ENCODE measurements around the gene ITPKB. TPM values are rescaled to one million over a fixed set of nuclear protein-coding genes. Genes with fewer than 3 reads are reported as not detected.

ITPKB gene
- total and polyA plus RNA-seq, 11 donors: 6.2 to 33.7 (median 17.8) TPM

DNA sequence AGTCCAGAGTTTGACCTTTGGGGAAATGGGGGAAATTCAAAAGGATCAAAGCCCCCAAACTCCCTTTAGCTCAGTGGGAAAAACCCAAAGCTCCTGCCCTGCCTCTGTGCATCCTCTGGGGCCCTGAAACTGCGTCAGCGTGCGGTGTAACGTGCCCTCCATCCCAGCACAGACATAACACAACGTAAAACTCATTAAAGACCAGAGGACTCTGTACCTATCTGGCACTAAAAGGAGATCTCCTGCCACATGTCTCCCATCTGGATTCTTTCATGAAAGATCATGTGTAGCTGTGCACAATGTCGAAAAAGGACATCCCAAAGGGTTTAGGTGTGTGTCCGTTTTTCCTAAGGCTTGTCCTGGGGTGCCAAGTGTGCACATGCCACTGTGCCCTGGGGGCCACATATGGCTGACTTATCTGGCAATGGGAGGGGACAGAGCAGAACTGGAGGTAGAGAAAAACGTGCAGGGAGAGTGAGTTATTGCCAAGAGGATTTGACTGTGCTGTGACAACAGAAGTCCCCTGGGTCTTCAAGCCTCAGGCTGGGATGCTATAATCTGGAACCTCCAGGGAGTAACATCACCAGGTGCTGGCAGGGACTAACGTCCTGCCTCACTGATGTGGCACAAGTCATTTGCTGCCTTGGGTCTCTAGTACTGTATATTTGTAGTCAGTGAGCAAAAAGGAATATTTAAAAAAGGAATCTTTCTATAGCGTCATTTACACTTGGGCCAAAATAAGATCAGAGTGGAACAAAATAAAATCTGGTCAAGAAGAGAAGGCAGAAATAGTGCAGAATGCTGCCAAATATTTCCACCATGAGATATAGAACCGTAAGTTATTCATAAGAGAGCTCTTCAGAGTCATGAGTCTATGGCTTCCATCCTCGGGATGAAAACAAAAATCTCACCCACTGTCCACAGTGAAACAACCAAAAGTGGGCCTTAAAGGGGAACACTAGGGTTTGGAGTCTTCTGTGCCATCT, 52.3 kb downstream of the ITPKB start:
- TF ChIP-seq POLR2A (IDR thresholded peaks at IDR 0.05): no peak
- TF ChIP-seq, protein P1, sequence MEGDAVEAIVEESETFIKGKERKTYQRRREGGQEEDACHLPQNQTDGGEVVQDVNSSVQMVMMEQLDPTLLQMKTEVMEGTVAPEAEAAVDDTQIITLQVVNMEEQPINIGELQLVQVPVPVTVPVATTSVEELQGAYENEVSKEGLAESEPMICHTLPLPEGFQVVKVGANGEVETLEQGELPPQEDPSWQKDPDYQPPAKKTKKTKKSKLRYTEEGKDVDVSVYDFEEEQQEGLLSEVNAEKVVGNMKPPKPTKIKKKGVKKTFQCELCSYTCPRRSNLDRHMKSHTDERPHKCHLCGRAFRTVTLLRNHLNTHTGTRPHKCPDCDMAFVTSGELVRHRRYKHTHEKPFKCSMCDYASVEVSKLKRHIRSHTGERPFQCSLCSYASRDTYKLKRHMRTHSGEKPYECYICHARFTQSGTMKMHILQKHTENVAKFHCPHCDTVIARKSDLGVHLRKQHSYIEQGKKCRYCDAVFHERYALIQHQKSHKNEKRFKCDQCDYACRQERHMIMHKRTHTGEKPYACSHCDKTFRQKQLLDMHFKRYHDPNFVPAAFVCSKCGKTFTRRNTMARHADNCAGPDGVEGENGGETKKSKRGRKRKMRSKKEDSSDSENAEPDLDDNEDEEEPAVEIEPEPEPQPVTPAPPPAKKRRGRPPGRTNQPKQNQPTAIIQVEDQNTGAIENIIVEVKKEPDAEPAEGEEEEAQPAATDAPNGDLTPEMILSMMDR (IDR thresholded peaks at IDR 0.05): no peak
- intact Hi-C loops (cut with DNase I): loop anchor here in 6 of 10 donors (1.0 to 10.0 kb wide), 5 partner anchors 39 to 54 kb away; no protein-coding TSS in a partner anchor
- H3K4me1 ChIP-seq: peaks cover 21 to 99% (median 84%) of the 10 kb centered on the region in 12 donors
- no peaks in the 10 kb centered on the region for H3K9me3 ChIP-seq
- H3K36me3 ChIP-seq: no peaks in the 10 kb centered on the region
- peak overlapping the region in 10 of 12 donors; percentile 21 to 87 (median 64) for H3K27ac ChIP-seq
- H3K4me3 ChIP-seq: no peak overlapping the region
- WGBS, 4 donors: 49 to 64% (median 56%) methylated on average over 12 of the region's 12 CpGs
- ATAC-seq: no peak
- H3K27me3 ChIP-seq: no peaks in the 10 kb centered on the region
- DNase-seq: no peak

DNA sequence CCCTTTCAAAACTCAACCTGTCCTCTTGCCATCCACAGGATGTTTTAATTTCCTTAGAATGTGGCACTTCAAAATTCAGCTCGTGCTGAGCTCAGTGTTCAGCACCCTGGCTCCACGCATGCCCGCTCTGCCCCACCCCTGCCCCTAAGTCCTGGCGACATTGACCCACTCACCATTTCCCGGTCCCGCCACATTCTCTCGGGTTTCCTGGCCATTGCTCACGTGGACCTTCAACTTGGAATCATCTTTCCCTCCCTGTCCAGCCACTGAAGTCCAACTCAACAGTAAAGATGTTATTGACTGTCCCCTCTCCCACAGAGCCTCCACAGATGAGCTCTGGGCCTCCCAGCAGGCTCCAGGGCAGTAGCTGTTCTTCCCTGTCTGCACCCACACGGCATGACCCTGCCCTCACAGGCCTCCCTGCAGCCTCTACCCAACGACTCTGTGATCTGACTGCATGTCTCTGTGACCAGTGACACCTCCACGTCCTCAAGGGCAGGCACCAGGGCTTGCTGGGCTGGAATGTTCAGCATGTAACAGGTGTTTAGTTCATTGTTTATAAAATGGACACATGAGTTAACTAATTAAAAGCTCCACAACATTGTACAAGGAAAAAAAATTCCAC, 53.8 kb downstream of the ITPKB start:
- intact Hi-C loops (cut with DNase I): loop anchor here in 4 of 10 donors (5.0 to 10.0 kb wide), 4 partner anchors 38 to 53 kb away; no protein-coding TSS in a partner anchor
- H3K27ac ChIP-seq: peak overlapping the region in 4 of 12 donors; percentile 10 to 72 (median 16)
- no peak for DNase-seq
- WGBS, 4 donors: 67 to 82% (median 75%) methylated on average over 11 of the region's 11 CpGs
- TF ChIP-seq, protein P1 (IDR thresholded peaks at IDR 0.05): no peak
- TF ChIP-seq POLR2A (IDR thresholded peaks at IDR 0.05): no peak
- no peaks in the 10 kb centered on the region for H3K27me3 ChIP-seq
- no peaks in the 10 kb centered on the region for H3K36me3 ChIP-seq
- no peak overlapping the region for H3K4me3 ChIP-seq
- no peak for ATAC-seq
- no peaks in the 10 kb centered on the region for H3K9me3 ChIP-seq
- H3K4me1 ChIP-seq: peaks cover 19 to 99% (median 80%) of the 10 kb centered on the region in 12 donors

DNA sequence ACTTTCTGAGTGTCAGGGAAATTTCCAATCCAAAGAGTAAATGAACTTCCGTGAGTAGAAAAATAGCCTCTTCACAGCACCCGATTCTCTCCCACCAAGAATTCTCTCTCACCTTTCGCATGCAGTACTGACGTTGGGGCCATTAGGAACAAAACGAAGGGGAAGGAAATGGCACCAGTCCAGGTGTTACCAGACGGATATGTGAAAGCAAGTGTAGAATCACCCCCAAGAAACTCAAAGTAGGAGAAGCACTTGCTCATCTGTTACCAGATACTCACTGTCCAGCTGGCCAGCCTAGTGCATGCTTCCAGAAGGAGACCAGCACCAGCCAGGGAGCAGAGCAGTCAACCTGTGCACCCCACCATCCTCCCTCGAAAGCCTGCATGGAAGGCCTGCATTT, 55.1 kb downstream of the ITPKB start:
- DNase-seq (no peak), ATAC-seq (no peak)
- Histone ChIP-seq H3K4me1 (peaks cover 24 to 99% (median 83%) of the 10 kb centered on the region in 12 donors), H3K36me3 (no peaks in the 10 kb centered on the region), H3K27ac (peak overlapping the region in 3 of 12 donors; percentile 22 to 91 (median 27)), H3K27me3 (no peaks in the 10 kb centered on the region), H3K4me3 (no peak overlapping the region), H3K9me3 (no peaks in the 10 kb centered on the region)
- TF ChIP-seq, protein P1 (IDR thresholded peaks at IDR 0.05): no peak
- TF ChIP-seq POLR2A (IDR thresholded peaks at IDR 0.05): no peak
- WGBS, 4 donors: 69 to 74% (median 71%) methylated on average over 7 of the region's 7 CpGs
- intact Hi-C loops (cut with DNase I): loop anchor here in 1 of 10 donors (10.0 kb wide), 1 partner anchor 49 kb away; no protein-coding TSS in a partner anchor

Data from heart left ventricle (tissue), 16 donors.